HTERT RPE-1 (cell line): Measurements from ENCODE around the gene CBL.

Source experiments
- in situ Hi-C: fragments of 300-500 bp; cut with MboI; formaldehyde crosslinking; loops from 4 replicates; pipeline ENCODE4 v1.14.3; 2020; ENCODE audit warnings: low sequenced_read_pairs

Gene CBL

DNA sequence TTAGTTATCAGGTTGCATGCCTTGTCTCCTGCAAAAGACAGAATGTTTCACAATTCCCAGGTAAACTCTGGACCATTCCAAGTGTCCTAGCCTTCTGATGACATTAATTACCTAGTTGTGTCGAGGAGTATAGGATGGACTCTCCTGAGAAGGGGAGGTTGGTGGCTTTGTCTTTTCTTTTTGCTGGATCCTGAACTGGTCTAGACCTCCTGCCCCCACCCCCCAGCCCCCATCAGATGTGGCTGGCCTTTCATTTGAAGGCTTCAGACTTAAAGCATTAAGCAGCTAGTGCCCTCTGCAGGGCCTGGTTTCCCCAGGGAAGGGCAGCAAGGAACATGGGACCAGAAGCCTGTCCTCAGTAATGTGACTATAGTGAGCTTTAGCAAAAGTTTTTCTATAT, 101.1 kb downstream of the CBL start:
- in situ Hi-C loops = no loop called here

- in situ Hi-C loops = no loop called here
These were observed 101.8 kb downstream of the CBL start for GRCh38 chr11:119307974-119308373.

DNA sequence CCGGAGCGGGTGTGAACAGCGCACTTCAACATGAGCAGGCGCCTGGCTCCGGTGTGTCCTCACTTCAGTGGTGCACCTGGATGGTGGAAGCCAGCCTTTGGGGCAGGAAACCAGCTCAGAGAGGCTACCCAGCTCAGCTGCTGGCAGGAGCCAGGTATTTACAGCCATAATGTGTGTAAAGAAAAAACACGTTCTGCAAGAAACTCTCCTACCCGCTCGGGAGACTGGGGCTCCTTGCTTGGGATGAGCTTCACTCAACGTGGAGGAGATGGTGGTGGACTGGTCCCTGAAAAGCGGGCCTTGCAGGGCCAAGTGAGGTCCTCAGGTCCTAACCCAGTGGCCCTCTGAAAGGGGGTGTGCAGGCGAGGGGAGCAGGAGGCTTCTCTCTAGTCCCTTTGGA, 103.3 kb downstream of the CBL start:
- in situ Hi-C loops = no loop called here

DNA sequence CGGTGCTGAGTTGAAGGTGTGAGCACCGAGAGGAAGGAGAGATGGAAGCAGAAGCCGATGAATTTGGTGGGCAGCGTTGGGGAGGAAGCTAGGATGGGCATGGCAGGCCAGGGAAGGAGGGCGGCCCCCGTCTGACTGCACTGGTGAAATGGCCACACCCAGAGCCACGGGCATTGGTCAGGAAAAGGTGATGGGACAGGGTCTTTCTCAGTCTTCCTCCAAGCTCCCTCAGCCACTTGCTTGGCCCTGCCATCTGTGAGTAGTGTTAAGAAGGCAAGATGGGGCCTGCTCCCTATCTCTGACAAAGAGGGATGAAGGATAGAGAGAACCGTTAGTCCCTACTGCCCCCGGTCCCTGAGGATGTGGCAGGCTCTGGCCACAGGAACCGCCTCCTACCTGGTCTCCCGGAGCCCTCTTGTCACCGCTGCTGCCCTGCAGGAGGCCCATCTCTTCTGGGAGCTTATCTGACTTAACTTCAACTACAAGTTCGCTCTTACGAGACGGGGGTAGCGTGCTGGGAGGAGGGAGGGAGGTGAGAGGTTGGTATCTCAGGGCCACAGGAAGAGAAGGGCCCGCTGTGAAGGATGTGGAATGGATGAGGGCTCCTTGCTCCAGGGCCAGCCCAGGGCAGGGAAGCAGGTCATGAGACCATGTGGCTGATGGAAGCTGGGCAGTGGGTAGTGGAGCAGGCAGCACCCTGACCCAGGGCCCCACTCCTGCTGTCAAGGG, 104.0 kb downstream of the CBL start:
- in situ Hi-C loops = no loop called here

DNA sequence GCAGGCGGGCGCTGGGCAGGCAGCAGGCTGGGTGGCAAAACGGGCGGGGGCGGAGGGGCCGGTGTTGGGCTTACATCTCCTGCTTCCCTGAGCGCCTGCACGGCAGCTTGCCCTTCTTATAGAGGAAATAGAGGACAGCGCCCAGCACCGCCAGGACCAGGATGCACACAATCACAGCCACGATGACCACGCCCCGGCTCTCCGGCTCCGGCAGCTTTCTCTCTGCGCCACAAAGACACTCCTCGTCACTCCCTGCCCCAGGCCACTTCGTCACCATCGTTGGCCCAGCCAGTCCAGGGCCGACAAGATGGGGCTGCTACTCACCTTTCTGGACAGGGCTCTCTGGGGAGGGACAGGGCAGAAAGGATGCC, 104.5 kb downstream of the CBL start:
- in situ Hi-C loops = no loop called here

DNA sequence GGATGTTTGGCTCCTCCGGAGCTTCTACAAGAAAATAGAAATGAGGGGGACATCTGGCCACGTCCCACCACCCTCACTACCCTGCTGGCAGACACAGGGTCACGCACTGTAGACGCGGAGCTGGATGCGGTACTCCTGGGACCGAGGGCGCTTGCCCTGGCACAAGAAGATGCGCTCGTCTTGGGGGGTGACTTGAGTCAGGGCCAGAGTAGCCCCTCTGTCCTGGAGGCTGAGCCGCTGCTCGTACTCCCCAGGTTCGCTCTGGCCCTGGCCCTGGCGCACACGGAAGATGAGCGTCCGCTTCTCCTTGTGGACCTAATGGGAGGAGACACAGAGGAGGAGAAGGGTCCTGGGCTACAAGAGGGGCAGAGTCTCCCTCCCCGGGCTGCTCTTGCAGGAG, 108.6 kb downstream of the CBL start:
- in situ Hi-C loops = no loop called here

- in situ Hi-C loops = no loop called here
These were observed 109.2 kb downstream of the CBL start for GRCh38 chr11:119315131-119316015.

GRCh38 chr11:119316016-119316728, 110.0 kb downstream of the CBL start:
- in situ Hi-C loops = no loop called here

GRCh38 chr11:119316729-119317591, 110.8 kb downstream of the CBL start, which contains the start of gene MCAM:
Gene MCAM (minus strand): TSS chr11:119317130. CDS start chr11:119317101, 29 bp downstream.
- in situ Hi-C loops = no loop called here

- in situ Hi-C loops = no loop called here
These were observed 111.6 kb downstream of the CBL start for GRCh38 chr11:119317592-119318239.

DNA sequence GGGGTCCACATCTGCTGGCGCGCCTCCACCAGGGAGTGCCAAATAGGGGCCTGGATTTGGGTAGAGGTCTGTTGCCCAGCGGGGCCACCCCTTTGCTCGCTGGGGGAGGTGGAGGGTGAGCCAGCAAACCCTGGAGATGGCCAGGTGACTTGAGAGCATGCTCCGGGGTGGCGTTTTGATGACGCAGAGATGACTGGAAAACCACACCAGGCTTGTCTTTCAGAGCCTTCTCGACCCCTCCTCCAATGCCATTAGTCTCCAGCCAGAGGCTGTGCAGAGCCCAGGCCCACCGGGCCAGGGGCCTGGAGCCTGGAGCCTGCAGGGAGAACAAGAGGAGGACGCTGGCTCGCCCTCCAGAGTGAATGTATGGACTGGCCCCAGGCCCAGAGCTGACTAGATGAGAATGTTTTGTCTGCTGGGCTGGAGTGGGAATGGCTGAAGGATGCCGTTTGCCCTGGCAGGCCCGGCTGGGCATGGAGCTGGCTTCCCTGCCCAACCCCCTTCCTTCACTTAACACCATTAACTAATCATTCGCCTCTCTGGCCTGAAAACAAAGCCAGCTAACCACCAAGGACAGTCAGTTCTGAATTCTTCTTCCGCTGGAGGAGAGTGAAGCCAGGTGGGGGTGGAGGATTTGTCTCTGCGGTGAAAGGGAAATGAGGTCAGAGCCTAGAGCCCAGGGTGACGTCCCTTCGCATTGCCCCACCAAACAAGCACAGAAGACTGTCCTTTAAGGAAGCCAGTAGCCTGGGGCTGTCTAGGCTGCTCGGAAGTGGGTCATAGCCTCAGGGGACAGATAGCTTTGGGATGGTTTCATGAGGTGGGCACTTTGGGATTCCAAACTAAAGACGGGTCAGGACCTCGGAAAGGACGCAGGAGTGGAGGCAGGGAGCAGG, 112.3 kb downstream of the CBL start:
- in situ Hi-C loops = no loop called here

DNA sequence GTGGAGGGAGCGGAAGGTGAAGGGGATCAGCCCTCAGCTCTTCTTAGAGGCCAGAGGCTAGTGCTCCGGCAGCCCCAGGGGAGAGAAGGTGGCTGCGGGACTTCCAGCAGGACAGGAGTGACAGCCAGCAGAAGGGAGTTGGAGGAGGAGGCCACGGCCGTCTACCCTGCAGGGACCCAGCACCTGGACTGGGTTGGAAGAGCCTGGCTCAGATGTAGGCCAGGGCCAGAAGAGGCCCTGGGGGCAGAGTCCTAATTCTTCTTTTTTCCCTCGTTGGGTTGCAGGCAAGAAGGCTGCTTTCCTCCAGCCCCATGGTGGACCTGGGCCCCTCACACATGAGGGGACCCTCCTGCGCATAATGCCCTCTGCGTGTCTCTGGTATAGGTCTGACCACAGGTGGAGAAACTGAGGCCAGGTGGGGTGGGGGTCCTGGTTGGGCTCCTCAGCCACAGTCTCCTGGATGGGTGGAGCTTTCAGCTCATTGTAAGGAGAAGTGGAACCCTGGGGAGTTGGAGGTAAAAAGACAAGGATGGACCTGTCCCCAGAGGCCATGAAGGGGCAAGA, 113.1 kb downstream of the CBL start:
- in situ Hi-C loops = no loop called here

DNA sequence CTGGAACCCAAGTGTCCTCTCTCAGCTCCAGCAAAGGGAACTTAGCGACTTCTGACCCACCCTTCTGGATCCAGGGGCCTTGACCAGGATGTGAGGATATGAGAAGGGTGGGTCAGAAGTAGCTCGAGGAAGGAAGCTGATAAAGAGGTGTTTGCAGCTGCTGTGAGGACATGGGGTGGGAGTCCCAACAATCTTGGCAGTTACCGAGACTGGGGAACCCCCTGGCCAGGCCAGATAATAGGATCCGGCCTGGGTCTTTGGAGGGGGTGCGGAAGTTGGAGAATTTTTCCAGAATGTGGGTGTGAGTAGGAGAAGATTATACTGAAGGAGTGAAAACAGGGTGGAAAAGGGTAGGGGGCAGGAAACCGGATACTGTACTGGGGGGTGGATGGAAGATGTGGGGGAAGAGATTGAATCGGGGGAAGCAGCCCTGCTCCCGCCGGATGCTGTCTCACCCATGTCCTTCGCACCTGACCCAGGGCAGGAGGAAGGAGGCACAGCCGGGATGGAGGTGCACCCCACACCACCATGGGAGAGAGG, 113.6 kb downstream of the CBL start:
- in situ Hi-C loops = no loop called here

DNA sequence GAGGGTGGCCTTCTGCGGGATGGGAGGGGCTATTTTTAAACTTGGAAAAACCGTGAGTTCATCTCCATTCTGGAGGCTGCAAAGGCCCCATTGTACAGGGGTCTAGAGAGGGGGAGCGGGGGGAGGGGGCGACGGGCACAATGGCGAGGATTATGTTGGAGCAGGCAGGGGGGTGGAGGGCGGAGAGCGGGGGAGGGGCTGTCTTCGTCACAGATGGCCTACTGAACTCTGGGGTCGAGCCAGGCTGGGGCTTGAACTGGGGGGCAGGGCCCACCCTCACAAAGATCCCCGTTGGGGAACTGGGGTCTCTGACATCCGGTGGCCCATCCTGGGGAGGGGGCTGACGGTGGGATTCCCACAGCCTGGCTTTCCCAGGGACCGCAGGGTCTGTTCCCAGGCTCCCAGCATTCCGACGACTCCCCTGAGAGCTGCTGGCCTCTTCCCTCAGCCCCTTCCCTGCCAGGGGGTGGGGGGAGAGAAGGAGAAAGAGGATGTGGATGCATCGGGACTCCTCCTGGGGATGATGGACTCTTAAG, 114.2 kb downstream of the CBL start:
- in situ Hi-C loops = no loop called here

DNA sequence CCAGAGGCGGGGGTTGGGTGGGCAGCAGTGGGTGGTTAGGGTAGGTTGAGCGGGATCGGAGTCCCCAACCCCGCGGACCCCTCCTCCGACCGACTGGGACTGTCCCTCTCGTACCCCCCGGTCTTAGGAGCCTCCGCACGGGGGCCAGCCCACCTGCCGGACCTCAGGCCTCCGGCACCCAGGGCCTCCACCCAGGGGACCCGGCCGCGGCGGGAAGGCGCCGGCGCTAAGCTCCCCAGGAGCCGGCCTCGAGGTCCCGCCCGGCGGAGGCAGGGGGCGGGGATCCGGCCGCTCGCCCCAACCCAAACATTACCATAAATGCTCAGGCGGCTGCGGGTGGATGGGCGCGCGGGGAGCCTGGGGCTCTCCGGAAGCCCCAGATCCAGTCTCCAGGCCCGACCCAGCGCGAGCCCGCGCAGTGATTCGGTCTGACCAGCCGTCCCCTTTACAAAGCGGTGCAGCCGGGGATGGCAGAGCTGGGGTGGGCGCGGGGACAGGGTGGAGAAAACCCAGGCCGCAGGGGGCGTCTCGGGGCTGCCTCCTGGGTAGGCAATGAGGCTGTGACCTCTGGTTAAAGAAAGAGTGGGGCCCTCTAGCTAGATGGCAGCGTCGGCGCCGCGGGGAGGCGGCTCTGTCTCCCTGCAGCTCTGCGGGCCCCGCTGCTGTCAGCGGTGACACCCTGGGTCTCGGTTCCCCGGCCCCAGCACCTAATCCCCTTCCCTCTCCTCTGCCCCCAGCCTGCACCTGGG, 114.8 kb downstream of the CBL start:
- in situ Hi-C loops = no loop called here

DNA sequence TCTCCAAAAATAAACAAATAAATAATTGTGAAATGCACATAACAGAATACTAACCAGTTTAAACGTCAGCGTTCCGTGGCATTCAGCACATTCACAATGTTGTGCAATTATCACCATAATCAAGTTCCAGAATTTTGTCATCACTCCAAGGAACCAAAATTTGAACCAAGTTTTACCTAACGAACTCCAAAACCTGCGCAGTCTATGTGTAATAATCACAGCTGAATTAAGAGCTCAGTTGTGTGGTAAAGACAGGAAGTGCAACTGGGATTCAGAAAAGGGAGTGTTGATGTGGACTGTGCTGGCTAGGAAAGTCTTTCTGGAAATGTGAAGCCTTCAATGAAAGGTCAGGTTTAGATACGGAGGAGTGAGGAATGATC, 116.2 kb downstream of the CBL start:
- in situ Hi-C loops = no loop called here

- in situ Hi-C loops = no loop called here
These were observed 116.9 kb downstream of the CBL start for GRCh38 chr11:119322921-119323531.
